ENCODE results near the gene ZNF628. TPM values are rescaled to one million over a fixed set of nuclear protein-coding genes. Genes with fewer than 3 reads are reported as not detected.
A peak's percentile ranks its signal among the peaks of the same experiment; 100 is the strongest.

Gene ZNF628
- total RNA-seq, 4 donors from 2014 or later: 2.4 to 13.0 (median 4.9) TPM

DNA sequence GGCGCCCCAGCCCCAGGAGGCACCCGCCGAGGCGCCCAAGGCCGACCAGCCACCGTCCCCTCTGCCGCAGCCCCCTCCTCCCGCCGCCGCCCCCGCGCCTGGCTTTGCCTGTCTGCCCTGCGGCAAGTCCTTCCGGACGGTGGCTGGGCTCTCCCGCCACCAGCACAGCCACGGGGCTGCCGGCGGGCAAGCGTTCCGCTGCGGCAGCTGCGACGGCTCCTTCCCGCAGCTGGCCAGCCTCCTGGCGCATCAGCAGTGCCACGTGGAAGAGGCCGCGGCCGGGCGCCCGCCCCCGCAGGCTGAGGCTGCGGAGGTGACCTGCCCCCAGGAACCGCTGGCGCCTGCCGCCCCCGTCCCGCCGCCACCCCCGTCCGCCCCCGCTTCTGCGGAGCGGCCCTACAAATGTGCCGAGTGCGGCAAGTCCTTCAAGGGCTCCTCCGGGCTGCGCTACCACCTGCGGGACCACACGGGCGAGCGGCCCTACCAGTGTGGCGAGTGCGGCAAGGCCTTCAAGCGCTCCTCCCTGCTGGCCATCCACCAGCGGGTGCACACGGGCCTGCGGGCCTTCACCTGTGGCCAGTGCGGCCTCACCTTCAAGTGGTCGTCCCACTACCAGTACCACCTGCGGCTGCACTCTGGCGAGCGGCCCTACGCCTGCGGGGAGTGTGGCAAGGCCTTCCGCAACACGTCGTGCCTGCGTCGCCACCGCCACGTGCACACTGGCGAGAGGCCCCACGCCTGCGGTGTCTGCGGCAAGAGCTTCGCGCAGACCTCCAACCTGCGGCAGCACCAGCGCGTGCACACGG is 5.9 kb downstream of the ZNF628 start:
- no peak overlapping the region for H3K4me3 ChIP-seq
- no peaks in the 10 kb centered on the region for H3K9me3 ChIP-seq
- 100% methylated on average over 4 of the region's 83 CpGs; no CpG with 5 or more reads in 1 of the 2 donors for WGBS, 2 donors (ENCODE audit: low coverage in 1 of 2)
- TF ChIP-seq POLR2A (IDR thresholded peaks at IDR 0.05): no peak
- TF ChIP-seq EP300 (IDR thresholded peaks at IDR 0.05): no peak
- TF ChIP-seq CTCF (IDR thresholded peaks at IDR 0.05): no peak
- no peak for TF ChIP-seq POLR2AphosphoS5 (IDR thresholded peaks at IDR 0.05)
- peaks cover 0 to 39% of the 10 kb centered on the region in 2 donors for H3K36me3 ChIP-seq
- no peak for ATAC-seq
- H3K27ac ChIP-seq: no peak overlapping the region
- H3K4me1 ChIP-seq: peaks cover 3 to 61% (median 42%) of the 10 kb centered on the region in 3 donors
- no peaks in the 10 kb centered on the region for H3K27me3 ChIP-seq

DNA sequence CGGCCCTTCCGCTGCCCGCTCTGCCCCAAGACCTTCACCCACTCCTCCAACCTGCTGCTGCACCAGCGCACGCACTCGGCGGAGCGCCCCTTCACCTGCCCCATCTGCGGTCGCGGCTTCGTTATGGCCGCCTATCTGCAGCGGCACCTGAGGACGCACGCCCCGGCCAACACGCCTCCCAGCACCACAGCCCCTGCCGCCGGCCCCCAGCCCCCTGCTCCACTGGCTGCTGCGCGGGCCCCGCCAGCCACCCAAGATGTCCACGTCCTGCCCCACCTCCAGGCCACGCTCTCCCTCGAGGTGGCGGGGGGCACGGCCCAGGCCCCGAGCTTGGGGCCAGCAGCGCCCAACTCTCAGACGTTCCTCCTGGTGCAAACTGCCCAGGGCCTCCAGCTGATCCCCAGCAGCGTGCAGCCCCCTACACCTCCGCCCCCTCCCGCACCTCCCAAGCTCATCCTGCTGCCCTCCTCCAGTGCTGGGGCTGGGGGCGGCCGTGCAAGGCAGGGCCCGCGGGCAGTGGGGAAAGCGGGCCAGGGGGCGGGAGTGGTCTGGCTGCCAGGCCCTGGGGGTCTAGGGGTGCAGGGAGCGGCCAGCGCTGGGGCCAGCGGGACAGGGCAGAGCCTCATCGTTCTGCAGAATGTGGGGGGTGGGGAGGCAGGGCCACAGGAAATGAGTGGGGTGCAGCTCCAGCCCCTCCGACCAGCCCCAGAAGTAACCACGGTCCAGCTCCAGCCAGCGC is 6.7 kb downstream of the ZNF628 start:
- Histone ChIP-seq H3K36me3 (peaks cover 0 to 39% of the 10 kb centered on the region in 2 donors), H3K27ac (no peak overlapping the region), H3K27me3 (no peaks in the 10 kb centered on the region), H3K4me1 (peaks cover 3 to 61% (median 43%) of the 10 kb centered on the region in 3 donors), H3K9me3 (no peaks in the 10 kb centered on the region), H3K4me3 (no peak overlapping the region)
- WGBS, 2 donors (ENCODE audit: low coverage in 1 of 2): 96% methylated on average over 15 of the region's 47 CpGs; no CpG with 5 or more reads in 1 of the 2 donors
- TF ChIP-seq EP300 (IDR thresholded peaks at IDR 0.05): no peak
- no peak for TF ChIP-seq POLR2A (IDR thresholded peaks at IDR 0.05)
- TF ChIP-seq CTCF (IDR thresholded peaks at IDR 0.05): no peak
- no peak for TF ChIP-seq POLR2AphosphoS5 (IDR thresholded peaks at IDR 0.05)
- ATAC-seq: no peak

GRCh38 chr19:55483706-55484592 is 7.5 kb downstream of the ZNF628 start:
- H3K27ac ChIP-seq: peak overlapping the region in 3 of 4 donors; percentile 95 to 99 (median 96)
- 80% methylated on average over 2 of the region's 46 CpGs; no CpG with 5 or more reads in 1 of the 2 donors for WGBS, 2 donors (ENCODE audit: low coverage in 1 of 2)
- no peaks in the 10 kb centered on the region for H3K27me3 ChIP-seq
- H3K4me1 ChIP-seq: peaks cover 3 to 61% (median 49%) of the 10 kb centered on the region in 3 donors
- H3K4me3 ChIP-seq: peak overlapping the region in 1 of 2 donors; percentile 58
- no peaks in the 10 kb centered on the region for H3K9me3 ChIP-seq
- TF ChIP-seq POLR2A (IDR thresholded peaks at IDR 0.05): no peak
- TF ChIP-seq EP300 (IDR thresholded peaks at IDR 0.05): no peak
- no peak for TF ChIP-seq CTCF (IDR thresholded peaks at IDR 0.05)
- no peak for TF ChIP-seq POLR2AphosphoS5 (IDR thresholded peaks at IDR 0.05)
- peaks cover 0 to 39% of the 10 kb centered on the region in 2 donors for H3K36me3 ChIP-seq
- ATAC-seq: no peak

- H3K27ac ChIP-seq: peak within 1 kb of the TSS; percentile 86 to 99 (median 96)
- H3K4me1 ChIP-seq: peaks cover 3 to 67% (median 54%) of the 10 kb centered on the region in 3 donors
- WGBS, 2 donors (ENCODE audit: low coverage in 1 of 2): 0% methylated on average over 1 of the region's 78 CpGs; no CpG with 5 or more reads in 1 of the 2 donors
- no peaks in the 10 kb centered on the region for H3K27me3 ChIP-seq
- H3K4me3 ChIP-seq: peak within 1 kb of the TSS; percentile 35 to 58
- ATAC-seq: peak; percentile 37
- H3K36me3 ChIP-seq: peaks cover 0 to 39% of the 10 kb centered on the region in 2 donors
- TF ChIP-seq POLR2AphosphoS5 (IDR thresholded peaks at IDR 0.05): peak; percentile 19
- no peak for TF ChIP-seq EP300 (IDR thresholded peaks at IDR 0.05)
- no peaks in the 10 kb centered on the region for H3K9me3 ChIP-seq
These were observed 8.4 kb downstream of the ZNF628 start, which contains the start of gene NAT14 for GRCh38 chr19:55484593-55485438. Gene NAT14, plus strand, starts transcription at chr19:55485188. Its CDS starts 521 bp downstream, at chr19:55485709.

All from gastroesophageal sphincter (tissue), 4 donors.